ENCODE data around the gene PANK4. TPM values are rescaled to one million over a fixed set of nuclear protein-coding genes. Genes with fewer than 3 reads are reported as not detected.

PANK4 gene
- total RNA-seq, 1 donor from 2014 or later: 42.5 TPM

GRCh38 chr1:2486041-2486440, 40.4 kb downstream of the PANK4 start:
- H3K27me3 Mint-ChIP-seq: peaks cover 13% of the 10 kb centered on the region

GRCh38 chr1:2483970-2484369, 42.4 kb downstream of the PANK4 start:
- no peaks in the 10 kb centered on the region for H3K4me1 Mint-ChIP-seq (ENCODE audit: low read depth)
- peaks cover 6% of the 10 kb centered on the region for H3K9me3 Mint-ChIP-seq (ENCODE audit: low read depth)
- no peak for DNase-seq (ENCODE audit: low spot score, unreplicated experiment)
- H3K27me3 Mint-ChIP-seq: peaks cover 12% of the 10 kb centered on the region
- TF ChIP-seq CTCF (IDR thresholded peaks at IDR 0.05; ENCODE audit: unreplicated experiment): no peak
- no peak overlapping the region for H3K4me3 Mint-ChIP-seq (ENCODE audit: low read depth)
- no peak overlapping the region for H3K27ac Mint-ChIP-seq
- no peaks in the 10 kb centered on the region for H3K36me3 Mint-ChIP-seq (ENCODE audit: insufficient read depth)

More at GRCh38 chr1:2486041-2486440, 40.4 kb downstream of the PANK4 start:
- H3K4me1 Mint-ChIP-seq (ENCODE audit: low read depth): no peaks in the 10 kb centered on the region
- H3K4me3 Mint-ChIP-seq (ENCODE audit: low read depth): no peak overlapping the region
- no peak for DNase-seq (ENCODE audit: low spot score, unreplicated experiment)
- no peaks in the 10 kb centered on the region for H3K36me3 Mint-ChIP-seq (ENCODE audit: insufficient read depth)
- no peak for TF ChIP-seq CTCF (IDR thresholded peaks at IDR 0.05; ENCODE audit: unreplicated experiment)
- H3K27ac Mint-ChIP-seq: no peak overlapping the region
- H3K9me3 Mint-ChIP-seq (ENCODE audit: low read depth): peaks cover 7% of the 10 kb centered on the region

GRCh38 chr1:2483026-2483425, 43.4 kb downstream of the PANK4 start:
- no peak overlapping the region for H3K27ac Mint-ChIP-seq
- no peaks in the 10 kb centered on the region for H3K36me3 Mint-ChIP-seq (ENCODE audit: insufficient read depth)
- DNase-seq (ENCODE audit: low spot score, unreplicated experiment): no peak
- H3K27me3 Mint-ChIP-seq: peaks cover 6% of the 10 kb centered on the region
- H3K4me1 Mint-ChIP-seq (ENCODE audit: low read depth): no peaks in the 10 kb centered on the region
- TF ChIP-seq CTCF (IDR thresholded peaks at IDR 0.05; ENCODE audit: unreplicated experiment): no peak
- H3K9me3 Mint-ChIP-seq (ENCODE audit: low read depth): peaks cover 2% of the 10 kb centered on the region
- no peak overlapping the region for H3K4me3 Mint-ChIP-seq (ENCODE audit: low read depth)

- H3K9me3 Mint-ChIP-seq (ENCODE audit: low read depth): no peaks in the 10 kb centered on the region
- H3K4me3 Mint-ChIP-seq (ENCODE audit: low read depth): no peak overlapping the region
- H3K27me3 Mint-ChIP-seq: peaks cover 4% of the 10 kb centered on the region
- H3K36me3 Mint-ChIP-seq (ENCODE audit: insufficient read depth): no peaks in the 10 kb centered on the region
- TF ChIP-seq CTCF (IDR thresholded peaks at IDR 0.05; ENCODE audit: unreplicated experiment): no peak
- no peak for DNase-seq (ENCODE audit: low spot score, unreplicated experiment)
- H3K4me1 Mint-ChIP-seq (ENCODE audit: low read depth): no peaks in the 10 kb centered on the region
- H3K27ac Mint-ChIP-seq: no peak overlapping the region
These were observed 43.8 kb downstream of the PANK4 start for GRCh38 chr1:2482588-2482987.

GRCh38 chr1:2481885-2482284, 44.5 kb downstream of the PANK4 start:
- TF ChIP-seq CTCF (IDR thresholded peaks at IDR 0.05; ENCODE audit: unreplicated experiment): no peak
- H3K36me3 Mint-ChIP-seq (ENCODE audit: insufficient read depth): no peaks in the 10 kb centered on the region
- no peaks in the 10 kb centered on the region for H3K4me1 Mint-ChIP-seq (ENCODE audit: low read depth)
- DNase-seq (ENCODE audit: low spot score, unreplicated experiment): no peak
- H3K4me3 Mint-ChIP-seq (ENCODE audit: low read depth): no peak overlapping the region
- no peaks in the 10 kb centered on the region for H3K9me3 Mint-ChIP-seq (ENCODE audit: low read depth)
- H3K27ac Mint-ChIP-seq: no peak overlapping the region
- peaks cover 4% of the 10 kb centered on the region for H3K27me3 Mint-ChIP-seq

Data from progenitor cell of endocrine pancreas (in vitro differentiated cells).